NCI-H524 (cell line): ENCODE data around the gene MTA2.
A peak's percentile ranks its signal among the peaks of the same experiment; 100 is the strongest.
"Not testable (repeated sequence)": the region's sequence is repeated elsewhere in the genome, so short reads cannot be mapped to it uniquely, and the experiment has no call there.

Experiments
- DNase-seq, 2 experiments: peaks; one replicate each; lab custom pipeline; 2025; lab: John Stamatoyannopoulos, UW

MTA2 gene

GRCh38 chr11:62601372-62602140, at the start of gene MTA2:
MTA2 (minus strand) TSS chr11:62601865; CDS start chr11:62601450, 415 bp downstream.
- DNase-seq, result peak; percentile 93 to 95

GRCh38 chr11:62650283-62650682, 48.6 kb upstream of the MTA2 start:
- DNase-seq, result not testable (repeated sequence)

GRCh38 chr11:62649486-62649885, 47.8 kb upstream of the MTA2 start:
- DNase-seq, result no peak

- DNase-seq, result no peak
Observed at GRCh38 chr11:62648967-62649364, 47.3 kb upstream of the MTA2 start.

GRCh38 chr11:62648185-62648966, 46.7 kb upstream of the MTA2 start:
- DNase-seq, result no peak

GRCh38 chr11:62647609-62648005, 45.9 kb upstream of the MTA2 start:
- DNase-seq, result no peak

- DNase-seq, result no peak
Observed at GRCh38 chr11:62646825-62647608, 45.4 kb upstream of the MTA2 start.

- peak; percentile 92 to 96 for DNase-seq
Observed at GRCh38 chr11:62645946-62646824, 44.5 kb upstream of the MTA2 start, which contains the start of gene GANAB. GANAB (minus strand) TSS chr11:62646613; CDS start chr11:62646599, 14 bp downstream.

- no peak for DNase-seq
Observed at GRCh38 chr11:62645671-62645945, 43.9 kb upstream of the MTA2 start.

- DNase-seq, result no peak
Observed at GRCh38 chr11:62644220-62644619, 42.6 kb upstream of the MTA2 start.

- DNase-seq, result no peak
Observed at GRCh38 chr11:62632492-62632891, 30.8 kb upstream of the MTA2 start.

- DNase-seq, result no peak
Observed at GRCh38 chr11:62627713-62628112, 26.0 kb upstream of the MTA2 start.

GRCh38 chr11:62622476-62623089, 20.9 kb upstream of the MTA2 start:
- no peak for DNase-seq

- DNase-seq, result peak; percentile 95 to 98
Observed at GRCh38 chr11:62621567-62622470, 20.2 kb upstream of the MTA2 start, which contains the start of gene B3GAT3. B3GAT3 (minus strand) TSS chr11:62621986; CDS start chr11:62621947, 39 bp downstream.

GRCh38 chr11:62621027-62621566, 19.4 kb upstream of the MTA2 start:
- no peak for DNase-seq

GRCh38 chr11:62616957-62617356, 15.3 kb upstream of the MTA2 start:
- DNase-seq, result not testable (repeated sequence)

- DNase-seq, result no peak
Observed at GRCh38 chr11:62615521-62615920, 13.9 kb upstream of the MTA2 start.

GRCh38 chr11:62614275-62614674, 12.6 kb upstream of the MTA2 start:
- DNase-seq, result no peak

- DNase-seq, result no peak
Observed at GRCh38 chr11:62613291-62613778, 11.7 kb upstream of the MTA2 start.
